Measurements from ENCODE around the gene CHST14.

Gene CHST14, protein sequence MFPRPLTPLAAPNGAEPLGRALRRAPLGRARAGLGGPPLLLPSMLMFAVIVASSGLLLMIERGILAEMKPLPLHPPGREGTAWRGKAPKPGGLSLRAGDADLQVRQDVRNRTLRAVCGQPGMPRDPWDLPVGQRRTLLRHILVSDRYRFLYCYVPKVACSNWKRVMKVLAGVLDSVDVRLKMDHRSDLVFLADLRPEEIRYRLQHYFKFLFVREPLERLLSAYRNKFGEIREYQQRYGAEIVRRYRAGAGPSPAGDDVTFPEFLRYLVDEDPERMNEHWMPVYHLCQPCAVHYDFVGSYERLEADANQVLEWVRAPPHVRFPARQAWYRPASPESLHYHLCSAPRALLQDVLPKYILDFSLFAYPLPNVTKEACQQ

DNA sequence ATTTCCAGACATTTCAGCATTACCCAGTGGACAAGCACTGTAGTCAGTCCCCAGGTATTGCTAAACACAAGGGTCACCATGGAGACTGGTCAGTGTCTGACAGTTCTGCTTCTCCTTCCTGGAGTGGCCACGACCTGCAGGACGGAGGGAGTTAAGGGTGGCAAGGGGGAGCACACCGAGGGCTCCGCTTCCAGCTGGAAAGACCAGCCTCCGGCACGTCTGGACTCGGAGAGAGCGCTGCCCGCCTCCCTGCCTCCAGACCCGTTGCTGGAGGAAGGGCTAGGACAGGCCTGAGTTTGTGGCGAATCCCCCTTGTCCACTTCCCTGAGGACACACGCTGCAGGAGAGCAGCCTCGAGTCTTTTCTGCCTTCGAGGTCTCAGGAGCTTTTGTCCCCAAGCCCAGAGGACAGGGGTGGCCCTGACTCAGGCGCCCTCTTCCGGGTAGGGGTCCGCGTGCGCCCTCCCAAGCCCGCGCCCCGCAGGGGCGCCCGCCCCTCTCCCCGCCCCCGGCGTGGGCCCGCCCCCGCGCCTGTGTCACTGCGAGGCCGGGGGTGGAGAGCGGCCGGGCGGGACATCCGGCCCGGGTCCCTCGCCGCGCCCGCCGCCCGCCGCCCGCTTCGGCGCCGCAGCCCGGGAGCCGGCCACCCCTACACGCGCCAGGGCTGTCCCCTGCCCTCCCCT lies at the start of gene CHST14:
Gene CHST14 (plus strand): TSS at position 562 of the 682 bp plus-strand sequence. CDS start 230 bp downstream, outside the sequence.
- in situ Hi-C loops (cut with MboI; ENCODE audit: low sequenced_read_pairs) = no loop called here

DNA sequence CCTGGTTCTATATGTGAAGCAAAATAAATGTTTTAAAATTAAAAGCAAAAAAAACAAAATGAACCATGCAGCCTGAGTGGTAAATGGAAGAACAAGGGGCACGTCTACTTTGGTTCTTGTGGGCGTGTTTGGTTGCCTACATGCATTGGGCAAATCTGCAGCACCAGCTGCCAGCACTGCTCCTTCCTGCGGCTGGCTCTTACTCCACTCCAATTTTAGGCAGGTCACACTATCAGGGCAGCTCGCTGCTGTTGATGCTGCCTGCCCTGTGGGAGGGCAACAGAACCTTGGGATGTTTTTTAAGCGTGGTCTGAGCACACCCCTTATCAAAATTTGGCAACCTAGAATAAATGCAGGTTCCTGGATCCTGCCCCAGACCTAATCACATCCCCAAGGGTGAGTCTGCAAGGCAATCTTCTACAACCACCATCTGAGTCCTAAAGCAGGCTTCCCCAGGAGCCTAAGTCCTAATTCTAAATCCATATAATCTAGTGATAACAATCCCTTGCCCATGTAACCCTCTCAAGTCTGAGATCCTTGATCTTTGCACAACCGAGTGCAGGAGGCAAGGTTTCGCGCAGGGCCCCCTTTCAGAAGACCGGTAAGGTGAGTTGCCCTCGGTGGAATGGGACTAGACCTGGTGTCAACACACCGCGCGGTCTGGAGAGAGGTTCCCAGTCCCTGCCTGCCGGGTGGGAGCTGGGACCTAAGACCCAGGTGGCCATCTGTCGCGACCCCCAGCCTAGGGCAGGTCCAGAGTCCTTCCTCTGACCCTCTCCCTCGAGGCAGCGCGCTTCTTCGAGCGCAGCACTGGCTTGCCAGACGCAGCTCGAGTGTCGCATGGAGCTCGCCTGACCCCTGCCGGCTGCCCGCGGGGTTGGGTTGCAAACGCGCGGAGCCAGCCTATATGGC lies 49.3 kb upstream of the CHST14 start:
- in situ Hi-C loops (cut with MboI; ENCODE audit: low sequenced_read_pairs) = no loop called here

DNA sequence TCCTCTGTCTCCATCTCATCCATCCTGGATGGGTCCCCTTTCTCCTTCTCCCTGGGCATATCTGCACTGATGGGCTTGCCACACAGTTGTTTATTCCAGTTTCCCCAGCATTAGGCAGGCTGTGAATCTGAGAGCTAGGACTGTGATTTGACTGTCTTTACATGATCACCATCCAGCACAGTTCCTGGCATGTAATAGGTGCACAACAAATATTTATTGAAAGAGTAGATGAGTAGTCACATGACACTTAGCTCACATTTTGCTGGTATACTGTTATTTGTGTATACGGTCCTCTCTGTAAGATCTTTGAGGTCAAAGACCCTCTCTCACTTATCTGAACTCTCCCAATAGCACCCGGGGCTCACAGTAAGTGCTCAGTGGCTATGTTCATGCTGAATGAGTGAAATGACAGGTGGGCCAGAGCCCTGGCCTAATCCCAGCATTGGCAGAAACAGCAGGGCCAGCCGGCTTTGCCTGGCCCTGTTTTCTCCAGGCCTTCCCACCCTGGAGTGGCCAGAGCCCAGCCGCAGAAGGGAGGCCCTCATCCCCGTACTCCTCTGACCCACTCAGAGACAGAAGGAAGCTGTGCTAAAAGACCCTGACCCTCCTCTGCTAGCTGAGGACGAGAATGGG lies 46.2 kb upstream of the CHST14 start:
- in situ Hi-C loops (cut with MboI; ENCODE audit: low sequenced_read_pairs) = no loop called here

DNA sequence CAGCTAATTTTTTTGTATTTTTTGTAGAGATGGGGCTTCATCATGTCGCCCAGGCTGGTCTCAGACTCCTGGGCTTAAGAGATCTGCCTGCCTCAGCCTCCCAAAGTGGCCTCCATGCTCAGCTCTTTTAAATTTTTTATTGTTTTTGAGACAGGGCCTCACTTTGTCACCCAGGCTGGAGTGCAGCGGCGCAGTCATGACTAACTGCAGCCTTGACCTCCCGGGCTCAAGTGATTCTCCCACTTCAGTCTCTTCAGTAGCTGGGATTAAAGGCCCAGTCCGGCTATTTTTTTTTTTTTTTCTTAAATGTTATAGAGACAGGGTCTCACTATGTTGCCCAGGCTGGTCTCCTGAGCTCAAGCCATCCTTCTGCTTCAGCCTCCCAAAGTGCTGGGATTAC lies 45.1 kb upstream of the CHST14 start:
- in situ Hi-C loops (cut with MboI; ENCODE audit: low sequenced_read_pairs) = no loop called here

DNA sequence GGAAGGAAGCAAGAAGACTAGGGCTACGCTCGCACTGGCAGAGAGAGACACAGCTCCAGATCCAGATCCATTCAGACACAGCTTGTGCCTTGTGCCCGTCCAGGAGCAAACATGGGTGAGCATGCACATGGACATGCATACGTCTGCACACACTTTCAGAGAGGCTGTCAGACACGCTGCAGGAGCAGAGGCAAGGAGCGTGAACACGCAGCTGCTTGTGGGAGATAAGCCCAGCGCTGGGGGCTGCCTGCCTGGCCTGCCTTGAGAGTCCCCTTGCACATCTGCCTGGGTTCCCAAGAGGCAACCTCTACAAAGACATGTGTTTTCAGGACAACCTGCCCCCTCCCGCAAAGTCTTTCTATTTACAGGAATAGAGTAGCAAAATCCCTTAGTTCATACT lies 43.6 kb upstream of the CHST14 start:
- in situ Hi-C loops (cut with MboI; ENCODE audit: low sequenced_read_pairs) = no loop called here

DNA sequence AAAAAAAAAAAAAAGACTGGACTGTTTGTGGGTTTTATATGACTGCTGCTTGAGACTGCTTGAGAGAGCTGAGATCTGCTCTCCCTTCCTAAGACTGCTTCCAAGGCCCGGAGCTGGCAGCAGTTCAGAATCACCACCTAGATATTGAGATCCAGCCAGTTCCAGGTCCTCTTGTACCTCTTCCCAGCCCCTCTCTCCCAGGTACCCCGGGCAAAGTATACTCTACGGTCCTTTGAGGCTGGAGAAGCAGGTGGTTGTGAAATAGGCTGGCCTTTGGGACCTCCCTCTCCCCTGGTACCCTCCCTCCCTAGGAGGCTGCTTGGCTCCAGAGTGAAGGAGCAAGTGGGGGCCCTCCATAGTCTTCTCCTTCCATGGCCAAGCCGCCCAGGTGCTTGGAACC lies 42.6 kb upstream of the CHST14 start:
- in situ Hi-C loops (cut with MboI; ENCODE audit: low sequenced_read_pairs) = no loop called here

DNA sequence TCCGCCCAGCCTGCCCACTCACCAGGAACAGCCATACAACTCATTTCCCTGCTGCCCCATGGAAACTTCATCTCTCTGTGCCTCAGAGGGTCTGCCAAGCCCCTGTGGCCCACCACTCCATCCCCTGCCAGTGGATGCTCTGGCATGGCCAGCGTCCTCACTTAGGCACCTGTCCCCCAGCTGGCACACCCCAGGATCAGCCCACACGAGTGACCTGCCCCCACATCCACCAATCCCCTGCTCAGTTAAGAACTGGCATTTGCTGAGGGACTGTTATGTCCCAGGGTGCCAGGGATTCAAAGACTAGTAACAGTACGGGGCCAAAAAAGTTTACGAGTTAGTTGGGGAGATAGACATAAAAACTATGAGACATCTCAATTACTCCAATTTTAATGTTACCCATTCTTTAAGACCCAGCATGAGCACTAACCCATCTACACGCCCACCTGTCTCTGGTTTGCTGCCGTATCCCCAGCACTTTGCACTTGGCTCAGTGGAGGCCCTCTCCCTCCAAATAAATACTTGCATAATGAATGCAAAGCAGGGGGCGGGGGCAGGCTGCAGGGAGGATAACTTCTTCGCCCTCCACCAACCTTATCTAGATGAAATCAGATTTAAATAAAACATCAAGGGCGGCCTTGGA lies 41.6 kb upstream of the CHST14 start:
- in situ Hi-C loops (cut with MboI; ENCODE audit: low sequenced_read_pairs) = no loop called here

DNA sequence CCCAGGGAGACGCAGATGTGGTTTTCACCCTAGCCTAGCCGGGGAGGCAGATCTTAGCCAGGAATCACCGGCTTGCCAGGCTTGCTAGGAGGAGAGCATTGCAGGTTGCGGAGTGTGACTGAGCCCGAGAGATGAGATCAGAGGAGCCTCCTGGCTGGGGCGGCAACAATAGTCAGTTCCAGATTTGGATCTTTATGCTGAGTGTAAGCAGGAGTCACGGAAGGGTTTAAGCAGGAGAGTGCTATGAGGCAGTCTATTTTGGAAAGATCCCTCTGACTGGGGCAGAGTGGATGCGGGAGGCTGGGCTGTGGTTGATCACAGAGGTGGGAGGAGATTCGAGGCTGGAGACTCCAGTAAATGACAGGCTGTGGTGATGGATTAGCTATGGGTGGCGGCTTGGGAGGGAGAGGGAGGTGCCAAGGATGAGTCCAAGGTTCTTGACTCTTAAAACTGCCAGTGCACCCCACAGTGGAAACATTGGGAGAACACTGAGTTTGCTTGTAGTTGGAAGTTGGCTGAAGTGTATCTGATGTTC lies 40.4 kb upstream of the CHST14 start:
- in situ Hi-C loops (cut with MboI; ENCODE audit: low sequenced_read_pairs) = no loop called here

DNA sequence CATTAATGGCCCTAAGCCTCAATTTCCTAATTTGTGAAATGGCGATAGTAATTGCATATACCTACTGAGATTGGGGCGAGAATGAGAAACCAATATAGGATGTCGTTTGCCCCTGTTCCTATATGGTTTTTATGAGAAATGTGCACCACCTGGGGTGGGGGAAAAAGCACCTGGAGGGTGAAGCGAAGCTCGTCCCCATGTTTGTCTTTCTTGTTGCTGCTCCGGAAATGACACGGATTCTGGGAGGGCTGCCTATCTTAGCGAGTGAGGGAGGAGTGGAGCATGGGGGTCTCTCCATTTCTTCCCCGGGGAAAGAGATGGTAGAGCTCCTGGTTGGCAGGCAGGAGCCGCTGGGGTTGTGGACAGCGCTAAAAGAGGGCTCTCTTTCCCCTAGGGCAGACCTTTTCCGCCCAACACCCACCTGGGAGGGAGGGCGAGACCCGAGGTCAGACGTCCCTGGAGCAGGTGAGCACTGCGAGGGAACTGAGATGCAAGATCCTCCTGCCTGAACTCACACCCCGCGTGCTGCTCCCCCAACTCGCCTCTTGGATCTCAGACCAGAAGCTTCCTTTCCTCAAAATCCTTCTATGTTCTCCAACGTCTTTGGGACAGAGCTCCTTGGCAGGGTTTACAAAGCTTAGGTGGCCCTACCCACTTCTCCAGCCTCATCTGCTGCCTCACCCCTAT lies 35.6 kb upstream of the CHST14 start:
- in situ Hi-C loops (cut with MboI; ENCODE audit: low sequenced_read_pairs) = no loop called here

DNA sequence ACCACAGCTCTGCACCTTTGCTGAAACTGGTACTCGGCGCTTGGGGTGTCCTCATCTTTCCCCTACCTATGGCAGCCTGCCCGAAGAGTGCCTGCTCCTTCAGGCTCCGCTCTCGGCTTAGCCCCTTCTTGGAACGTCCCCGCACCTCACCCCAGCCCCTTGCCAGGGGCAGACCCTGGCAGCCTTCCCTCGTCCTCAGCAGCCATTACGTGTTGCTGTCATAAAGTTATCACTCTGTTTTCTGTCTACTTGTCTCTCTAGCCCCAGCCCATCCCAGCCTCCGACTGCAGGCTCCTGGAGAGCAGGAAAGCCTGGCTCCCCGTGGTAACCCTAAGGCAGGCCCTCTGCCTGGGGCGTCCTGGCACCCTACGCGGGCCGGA lies 35.1 kb upstream of the CHST14 start:
- in situ Hi-C loops (cut with MboI; ENCODE audit: low sequenced_read_pairs) = no loop called here

DNA sequence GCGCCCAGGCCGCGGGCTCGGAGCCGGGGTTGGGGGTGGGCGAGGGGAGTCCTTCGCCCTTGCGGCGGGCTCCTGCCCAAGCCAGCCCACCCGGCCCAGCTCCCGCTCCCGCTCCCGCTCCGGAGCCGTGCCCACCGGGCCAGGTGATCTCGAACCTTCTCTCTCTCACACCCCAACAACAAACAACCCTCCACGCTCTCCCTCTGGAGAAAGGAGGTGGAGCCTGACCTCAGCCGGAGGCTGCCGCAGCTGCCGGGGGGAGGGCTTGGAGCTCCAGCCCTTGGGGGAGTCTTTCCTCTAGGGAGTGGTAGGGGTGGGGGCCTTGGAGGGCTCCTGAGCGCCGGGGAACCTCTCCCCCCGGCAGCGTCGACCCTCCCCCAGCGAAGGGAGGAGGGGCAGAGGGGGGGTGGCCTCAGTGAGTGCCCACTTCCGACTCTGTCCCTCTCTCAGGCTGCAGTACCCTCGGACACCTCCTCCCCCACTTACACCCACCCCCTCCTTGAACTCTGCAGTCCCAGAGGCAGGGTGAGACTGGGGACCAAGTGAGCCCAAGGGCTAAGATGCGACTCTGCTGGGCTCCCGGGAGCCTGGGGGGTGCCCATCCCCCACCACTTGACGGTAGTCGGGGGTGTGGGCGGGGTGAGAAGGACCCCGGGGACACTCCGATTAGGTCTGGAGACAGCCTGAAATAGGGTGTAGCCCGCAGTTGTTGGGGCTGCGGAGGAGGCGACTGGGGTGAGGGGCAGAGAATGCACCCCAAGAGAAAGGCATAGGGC lies 34.5 kb upstream of the CHST14 start:
- in situ Hi-C loops (cut with MboI; ENCODE audit: low sequenced_read_pairs) = no loop called here

DNA sequence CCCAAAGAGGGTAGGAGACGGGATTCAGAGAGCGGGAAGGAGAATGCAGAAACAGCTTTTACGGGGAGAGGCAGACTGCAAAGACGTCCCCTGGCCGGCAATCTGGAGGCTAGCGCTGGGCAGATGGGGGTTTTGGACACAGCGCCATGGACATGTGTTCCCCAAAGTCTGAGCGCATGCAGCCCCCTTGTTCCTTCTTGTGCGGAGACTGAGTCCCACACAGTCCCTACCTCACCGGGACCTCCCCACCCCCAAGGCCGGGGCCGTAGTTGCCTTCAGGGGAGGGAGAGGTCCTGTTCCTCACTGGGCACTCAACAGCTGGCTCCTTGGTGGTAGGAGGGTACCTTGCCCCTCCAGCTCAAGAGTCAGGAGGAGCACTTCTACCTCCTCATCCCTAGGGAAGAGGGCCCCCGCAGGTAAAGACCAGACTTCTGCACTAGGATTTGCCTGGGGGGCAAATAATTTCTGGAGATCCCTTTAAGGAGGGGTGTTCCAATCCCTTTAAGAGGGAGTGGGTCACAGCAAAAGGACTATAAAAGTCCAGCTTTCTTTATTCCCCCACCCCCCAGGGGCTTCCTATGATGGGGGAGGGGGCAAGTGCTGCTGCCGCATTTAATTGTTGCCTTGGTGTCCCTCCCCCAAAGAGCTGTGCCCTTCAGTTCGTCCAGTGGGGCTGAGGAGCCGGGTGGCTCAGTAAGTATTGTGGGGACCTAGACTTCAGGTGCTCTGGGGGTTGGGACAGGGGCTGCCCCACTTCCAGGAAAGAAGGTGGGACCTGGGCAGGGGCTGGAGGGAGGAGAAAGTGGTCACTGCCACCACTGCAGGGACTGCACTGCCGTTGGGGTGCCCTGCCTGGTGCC lies 33.7 kb upstream of the CHST14 start:
- in situ Hi-C loops (cut with MboI; ENCODE audit: low sequenced_read_pairs) = no loop called here

DNA sequence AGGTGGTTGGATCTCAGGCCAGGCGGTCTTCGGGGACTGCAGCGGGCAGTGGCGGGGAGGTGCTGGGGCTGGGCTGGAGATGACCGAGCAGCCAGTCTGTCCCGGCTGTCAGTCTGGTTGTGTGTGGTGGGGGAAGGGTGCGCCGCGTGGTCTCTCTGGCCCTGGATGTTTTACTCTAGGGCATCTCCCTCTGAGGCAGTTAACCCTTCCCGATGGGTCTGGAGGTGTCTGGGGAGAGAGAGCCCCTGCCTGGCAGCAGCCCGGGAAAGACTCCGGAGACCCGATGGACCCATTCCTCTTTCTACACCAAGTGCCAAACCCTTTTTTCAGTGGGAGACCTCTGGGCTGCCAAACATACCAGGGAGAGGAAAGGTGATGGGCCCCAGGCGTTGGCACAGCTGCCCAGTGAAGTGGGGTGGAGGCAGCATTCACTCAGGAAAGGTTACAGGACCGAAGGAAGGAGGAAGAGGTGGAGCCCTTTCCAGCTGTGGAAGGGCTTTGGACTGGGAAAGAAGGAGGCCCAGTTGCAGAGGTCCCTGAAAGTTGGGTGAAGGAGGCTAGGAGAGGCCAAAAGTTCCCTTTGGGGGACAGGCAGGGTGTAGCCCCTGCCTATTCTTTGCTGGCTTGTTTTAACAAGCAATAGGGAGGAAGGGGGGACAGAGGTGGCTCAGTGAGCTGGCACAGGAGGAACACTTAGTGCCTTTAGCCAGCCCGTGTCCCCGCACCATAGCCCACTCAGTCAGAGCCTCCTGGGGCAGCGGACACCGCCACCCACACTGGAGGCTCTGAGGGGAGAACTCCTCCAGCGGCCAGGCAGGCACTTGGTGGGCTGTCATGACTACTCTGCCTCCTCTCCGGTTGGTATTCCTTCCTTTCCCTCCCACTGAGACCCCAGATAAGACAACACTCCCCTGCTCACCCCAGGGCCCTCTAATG lies 32.8 kb upstream of the CHST14 start:
- in situ Hi-C loops (cut with MboI; ENCODE audit: low sequenced_read_pairs) = no loop called here

DNA sequence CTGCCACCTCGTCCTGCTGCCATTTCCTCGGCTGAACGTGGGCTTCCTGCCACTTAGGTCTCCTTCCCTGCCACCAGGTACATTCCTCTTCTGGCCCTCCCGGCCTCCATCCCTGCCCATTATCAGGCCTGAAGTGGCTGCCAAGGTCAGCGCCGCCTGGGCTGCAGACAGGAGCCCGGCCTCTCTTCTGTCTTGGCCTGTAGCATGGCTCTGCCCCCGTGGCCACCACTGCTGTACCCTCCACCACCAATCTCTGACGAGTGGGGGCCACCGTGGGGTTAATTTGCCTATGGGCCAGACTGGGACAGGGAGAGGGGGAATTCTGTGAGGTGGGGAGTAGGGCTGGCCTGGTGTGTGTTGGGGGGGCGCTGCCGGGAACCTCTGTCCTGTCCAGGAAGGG lies 32.1 kb upstream of the CHST14 start:
- in situ Hi-C loops (cut with MboI; ENCODE audit: low sequenced_read_pairs) = no loop called here

DNA sequence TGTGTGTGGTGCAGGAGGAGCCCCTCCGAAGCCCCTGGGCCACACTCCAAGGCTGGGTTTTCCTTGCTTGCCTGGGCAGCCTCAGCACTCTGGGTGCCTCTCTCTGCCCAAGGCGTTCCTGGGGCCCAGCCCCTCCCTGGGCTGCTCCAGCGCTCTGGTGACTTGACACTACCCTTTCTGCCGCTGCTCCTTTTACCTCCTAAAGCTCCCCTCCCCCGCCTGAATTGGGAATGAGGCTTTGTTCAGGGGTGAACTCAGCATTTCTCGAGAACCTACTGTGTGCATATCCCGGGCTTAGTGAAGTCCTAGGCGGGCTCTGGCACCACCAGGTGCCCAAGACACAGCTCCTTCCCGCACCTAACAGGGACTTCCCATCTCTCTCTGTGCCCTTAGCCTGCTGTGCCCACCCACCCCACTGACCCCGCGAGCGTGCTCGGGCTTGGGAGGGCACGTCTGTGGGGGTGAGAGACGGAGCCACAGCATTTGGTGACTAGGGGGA lies 31.3 kb upstream of the CHST14 start:
- in situ Hi-C loops (cut with MboI; ENCODE audit: low sequenced_read_pairs) = no loop called here

DNA sequence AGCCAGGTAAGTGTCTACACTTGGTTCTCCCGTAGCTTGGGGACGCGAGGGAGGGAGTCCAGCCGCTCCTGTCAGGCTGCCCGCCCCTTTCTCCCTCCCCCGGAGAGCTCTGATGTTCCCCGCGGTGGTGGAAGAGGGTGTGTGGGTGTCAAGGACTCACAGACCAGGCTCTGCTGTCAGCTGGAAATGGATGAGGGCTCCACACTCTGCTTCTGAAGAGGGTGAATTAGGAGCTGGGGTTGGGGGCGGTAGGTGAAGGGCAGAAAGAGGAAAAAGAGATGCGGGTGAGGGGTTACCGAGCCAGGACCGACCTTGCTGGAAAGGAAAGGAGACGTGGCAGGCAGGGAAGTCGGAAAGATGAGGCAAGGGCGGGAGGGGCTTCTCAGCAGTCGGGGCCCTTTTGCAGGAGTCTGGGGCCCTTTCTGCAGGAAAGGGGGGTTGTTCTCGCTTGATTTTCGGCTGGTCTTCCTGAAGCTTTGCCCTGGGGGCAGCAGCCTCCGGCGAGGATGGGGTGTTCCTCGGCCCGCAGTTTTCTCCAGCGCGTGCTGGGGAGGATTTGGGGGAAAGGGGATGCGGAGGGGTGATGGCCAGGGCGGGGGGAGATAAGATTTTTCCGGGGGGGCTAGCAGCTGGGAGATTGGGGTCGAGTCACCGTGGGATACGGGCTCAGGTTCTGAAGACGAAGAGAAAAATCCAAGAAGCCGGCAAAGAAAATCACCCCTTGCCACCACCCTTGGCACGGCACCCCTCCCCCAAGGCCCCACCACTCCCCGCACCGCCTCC lies 30.6 kb upstream of the CHST14 start:
- in situ Hi-C loops (cut with MboI; ENCODE audit: low sequenced_read_pairs) = no loop called here

Measured in HL-60/S4 treated with retinoic acid at 250 ng/mL for 4 days and 3 days (cell line).